PC-9 (cell line): ENCODE measurements around the gene SNTN. TPM values are rescaled to one million over a fixed set of nuclear protein-coding genes. Genes with fewer than 3 reads are reported as not detected.
"Not testable (repeated sequence)": the region's sequence is repeated elsewhere in the genome, so short reads cannot be mapped to it uniquely, and the experiment has no call there.

ENCODE experiments used
- BruUV-seq: library from RNA; stranded (reverse); fragments of 400-500 nt; replicated peaks from 2 replicates; lab custom pipeline; 2021; lab: Mats Ljungman, UMichigan
- CTCF ChIA-PET: fragments of 300-600 bp; sonication (Branson Sonifier 250); formaldehyde crosslinking; loops from one replicate; lab custom pipeline; 2022; ENCODE audit warnings: antibody characterized with exemption; lab: Charles Lee
- POLR2A ChIA-PET: fragments of 300-600 bp; sonication (Branson Sonifier 250); formaldehyde crosslinking; loops from one replicate; lab custom pipeline; 2022; ENCODE audit warnings: antibody characterized with exemption; ENCODE audit not compliant: unreplicated experiment; lab: Charles Lee
- DNase-seq, 2 experiments: peaks; one replicate each; pipeline versions ENCODE4 v3.0.0 to v3.0.0-alpha.2; 2015 to 2022; ENCODE audit warnings: mixed read lengths in 1 of 2
- H2AFZ ChIP-seq: fragments of 200-600 bp; sonication (generic); 2 replicates; pipeline ENCODE4 v1.8.1; 2017; ENCODE audit warnings: antibody characterized with exemption
- H3F3A ChIP-seq: fragments of 200-600 bp; sonication (generic); 2 replicates; pipeline ENCODE4 v1.8.1; 2017; ENCODE audit warnings: antibody characterized with exemption, mild to moderate bottlenecking, low read depth; ENCODE audit not compliant: insufficient read depth
- H3K27ac ChIP-seq: fragments of 200-600 bp; sonication (generic); 2 replicates; pipeline ENCODE4 v1.6.1; 2016; ENCODE audit warnings: mixed run types
- H3K27me3 ChIP-seq: fragments of 200-600 bp; sonication (generic); 2 replicates; pipeline ENCODE4 v1.6.1; 2016; ENCODE audit warnings: low read depth, mixed run types; ENCODE audit not compliant: insufficient read depth
- H3K36me3 ChIP-seq: fragments of 200-600 bp; sonication (generic); 2 replicates; pipeline ENCODE4 v1.6.1; 2016; ENCODE audit warnings: low read depth, mixed run types
- H3K4me1 ChIP-seq: fragments of 200-600 bp; sonication (generic); replicated peaks from 2 replicates; pipeline ENCODE4 v1.6.1; 2016; ENCODE audit warnings: mixed run types; ENCODE audit not compliant: insufficient read depth
- H3K4me2 ChIP-seq: fragments of 200-600 bp; sonication (generic); 2 replicates; pipeline ENCODE4 v1.6.1; 2017; ENCODE audit warnings: mixed run types
- H3K4me3 ChIP-seq: fragments of 200-600 bp; sonication (generic); 2 replicates; pipeline ENCODE4 v1.6.1; 2016; ENCODE audit warnings: mixed run types
- H3K79me2 ChIP-seq: fragments of 200-600 bp; sonication (generic); 2 replicates; pipeline ENCODE4 v1.6.1; 2017; ENCODE audit warnings: low read depth, mixed run types
- H3K9me2 ChIP-seq: fragments of 200-600 bp; sonication (generic); 2 replicates; pipeline ENCODE4 v1.8.1; 2017; ENCODE audit warnings: mild to moderate bottlenecking; ENCODE audit not compliant: insufficient read depth
- H3K9me3 ChIP-seq: fragments of 200-600 bp; sonication (generic); 2 replicates; pipeline ENCODE4 v1.8.1; 2016; ENCODE audit warnings: low read depth; ENCODE audit not compliant: insufficient read depth
- H4K20me1 ChIP-seq: fragments of 200-600 bp; sonication (generic); 2 replicates; pipeline ENCODE4 v1.8.1; 2017; ENCODE audit not compliant: insufficient read depth
- CTCF ChIP-seq: fragments of 200-600 bp; sonication (generic); conservative IDR thresholded peaks from 2 replicates; pipeline ENCODE4 v1.6.1; 2017; ENCODE audit warnings: mixed run types, antibody characterized with exemption, mild to moderate bottlenecking, moderate library complexity
- EZH2 ChIP-seq: fragments of 200-600 bp; sonication (generic); IDR thresholded peaks from 2 replicates; pipeline ENCODE4 v1.8.0; 2017; ENCODE audit warnings: antibody characterized with exemption, low read depth
- intact Hi-C: fragments of 100-400 bp; cut with micrococcal nuclease; formaldehyde crosslinking; loops from one replicate; pipeline ENCODE4 v1.10.0; 2022; ENCODE audit not compliant: unreplicated experiment
- total RNA-seq: library from RNA; stranded (reverse); gene quantifications from 2 replicates; pipeline ENCODE4 v1.2.3, GENCODE V29; 2021

Gene SNTN
- total RNA-seq, 1 experiment from 2014 or later = not detected

- 0 out of 2 replicates have a peak, but pooled peaks cover under 1% of the 10 kb centered on the region for H3K9me2 ChIP-seq
- ChIA-PET POLR2A (interaction anchor here (0.6 kb wide), 1 partner anchor 284 kb away, joined by 5 read pairs; no protein-coding TSS in a partner anchor), CTCF (no interaction called here)
- intact Hi-C loops = no loop called here
- H3K4me2 ChIP-seq = no peak overlapping the region
- no peaks in the 10 kb centered on the region for H3F3A ChIP-seq
- no peak for DNase-seq
- H2AFZ ChIP-seq = no peak overlapping the region
- no peak overlapping the region for H3K27ac ChIP-seq
- H4K20me1 ChIP-seq = no peaks in the 10 kb centered on the region
- BruUV-seq = no TSS peak
- no peaks in the 10 kb centered on the region for H3K79me2 ChIP-seq
- H3K36me3 ChIP-seq = no peaks in the 10 kb centered on the region
- H3K4me1 ChIP-seq = no peaks in the 10 kb centered on the region
- TF ChIP-seq CTCF (no peak), EZH2 (no peak)
- H3K4me3 ChIP-seq = no peak overlapping the region
- no peaks in the 10 kb centered on the region for H3K9me3 ChIP-seq
- H3K27me3 ChIP-seq = 0 out of 2 replicates have a peak, but pooled peaks cover 5% of the 10 kb centered on the region
These were observed 8.2 kb upstream of the SNTN start for GRCh38 chr3:63644212-63644797.

GRCh38 chr3:63644928-63645781 is 7.3 kb upstream of the SNTN start:
- H3K27ac ChIP-seq, H3K79me2 ChIP-seq, H3K9me3 ChIP-seq, H3K36me3 ChIP-seq, BruUV-seq, CTCF ChIA-PET, H3K9me2 ChIP-seq, H3F3A ChIP-seq, DNase-seq, H3K27me3 ChIP-seq, intact Hi-C loops, H3K4me1 ChIP-seq, H4K20me1 ChIP-seq, H2AFZ ChIP-seq: not testable (repeated sequence)
- POLR2A ChIA-PET = interaction anchor here (0.6 kb wide), 1 partner anchor 283 kb away, joined by 5 read pairs; no protein-coding TSS in a partner anchor
- H3K4me3 ChIP-seq = peak overlapping the region; percentile 18; the same call in 1 of the 2 replicates
- H3K4me2 ChIP-seq = peak overlapping the region; percentile 42

GRCh38 chr3:63654211-63654610 is 1.7 kb downstream of the SNTN start:
- H3K9me3 ChIP-seq = no peaks in the 10 kb centered on the region
- H3K4me1 ChIP-seq = no peaks in the 10 kb centered on the region
- H4K20me1 ChIP-seq = no peaks in the 10 kb centered on the region
- no TSS peak for BruUV-seq
- POLR2A ChIA-PET = no interaction called here
- TF ChIP-seq EZH2 (no peak), CTCF (no peak)
- H3K4me3 ChIP-seq = no peak overlapping the region
- H3K79me2 ChIP-seq = no peaks in the 10 kb centered on the region
- H3K27ac ChIP-seq = no peak overlapping the region
- no peak overlapping the region for H3K4me2 ChIP-seq
- no peaks in the 10 kb centered on the region for H3F3A ChIP-seq
- CTCF ChIA-PET = no interaction called here
- no peak for DNase-seq
- no peaks in the 10 kb centered on the region for H3K36me3 ChIP-seq
- H3K9me2 ChIP-seq = no peaks in the 10 kb centered on the region
- no peak overlapping the region for H2AFZ ChIP-seq
- intact Hi-C loops = no loop called here
- H3K27me3 ChIP-seq = no peaks in the 10 kb centered on the region
